Thoracic aorta (tissue), 2 donors: ENCODE measurements around the gene TIMM10. TPM values are rescaled to one million over a fixed set of nuclear protein-coding genes. Genes with fewer than 3 reads are reported as not detected.

Experiments used
- ATAC-seq: fragments of 150-250 bp; one replicate; pipeline ENCODE4 v1.8.0; 2017; ENCODE audit warnings: low read depth; ENCODE audit not compliant: insufficient number of reproducible peaks, low FRiP score
- DNase-seq: peaks from one replicate; pipeline ENCODE4 v3.0.0-alpha.2; 2020; ENCODE audit warnings: low spot score
- H3K27ac ChIP-seq, 2 donors: fragments of 200-600 bp; sonication (generic); 1 replicate in 1 of 2; 2 replicates in 1 of 2; pipeline ENCODE4 v1.5.1; 2016; ENCODE audit warnings: mild to moderate bottlenecking in 2 of 2, moderate library complexity in 2 of 2
- H3K27me3 ChIP-seq: fragments of 200-600 bp; sonication (generic); replicated peaks from 2 replicates; pipeline ENCODE4 v1.6.0; 2016; ENCODE audit warnings: mild to moderate bottlenecking; ENCODE audit not compliant: insufficient read depth
- H3K36me3 ChIP-seq: fragments of 200-600 bp; sonication (generic); one replicate; pipeline ENCODE4 v1.5.1; 2016
- H3K4me1 ChIP-seq, 2 donors: fragments of 200-600 bp; sonication (generic); 1 replicate in 1 of 2; 2 replicates in 1 of 2; pipeline versions ENCODE4 v1.5.1 to v1.6.0; 2016; ENCODE audit warnings: low read depth in 2 of 2, mild to moderate bottlenecking in 1 of 2; ENCODE audit not compliant: control insufficient read depth in 1 of 2
- H3K4me3 ChIP-seq: fragments of 200-600 bp; sonication (generic); 2 replicates; pipeline ENCODE4 v1.5.1; 2016; ENCODE audit warnings: mild to moderate bottlenecking
- H3K9me3 ChIP-seq: fragments of 200-600 bp; sonication (generic); 2 replicates; pipeline ENCODE4 v1.5.1; 2016
- total RNA-seq, 2 donors: library from RNA; depleted of rRNA; stranded (reverse); fragments of >200 nt; gene quantifications; one replicate each; pipeline versions ENCODE4 v1.1.0 to v1.2.3, GENCODE V29; 2016
- TF ChIP-seq, protein P1 (sequence below): fragments of 200-600 bp; sonication (generic); IDR thresholded peaks from one replicate; pipeline ENCODE4 v1.5.1; 2019; ENCODE audit warnings: antibody characterized with exemption

The TIMM10 gene
- total RNA-seq, 2 donors from 2014 or later = 19.5 to 33.5 TPM

- DNase-seq = peak; percentile 19
- Histone ChIP-seq H3K36me3 (no peaks in the 10 kb centered on the region), H3K27me3 (no peaks in the 10 kb centered on the region), H3K4me1 (peaks cover 8 to 20% of the 10 kb centered on the region in 2 donors), H3K27ac (peak within 1 kb of the TSS; percentile 71 to 81), H3K4me3 (peak within 1 kb of the TSS; percentile 86), H3K9me3 (no peaks in the 10 kb centered on the region)
- TF ChIP-seq, protein P1, sequence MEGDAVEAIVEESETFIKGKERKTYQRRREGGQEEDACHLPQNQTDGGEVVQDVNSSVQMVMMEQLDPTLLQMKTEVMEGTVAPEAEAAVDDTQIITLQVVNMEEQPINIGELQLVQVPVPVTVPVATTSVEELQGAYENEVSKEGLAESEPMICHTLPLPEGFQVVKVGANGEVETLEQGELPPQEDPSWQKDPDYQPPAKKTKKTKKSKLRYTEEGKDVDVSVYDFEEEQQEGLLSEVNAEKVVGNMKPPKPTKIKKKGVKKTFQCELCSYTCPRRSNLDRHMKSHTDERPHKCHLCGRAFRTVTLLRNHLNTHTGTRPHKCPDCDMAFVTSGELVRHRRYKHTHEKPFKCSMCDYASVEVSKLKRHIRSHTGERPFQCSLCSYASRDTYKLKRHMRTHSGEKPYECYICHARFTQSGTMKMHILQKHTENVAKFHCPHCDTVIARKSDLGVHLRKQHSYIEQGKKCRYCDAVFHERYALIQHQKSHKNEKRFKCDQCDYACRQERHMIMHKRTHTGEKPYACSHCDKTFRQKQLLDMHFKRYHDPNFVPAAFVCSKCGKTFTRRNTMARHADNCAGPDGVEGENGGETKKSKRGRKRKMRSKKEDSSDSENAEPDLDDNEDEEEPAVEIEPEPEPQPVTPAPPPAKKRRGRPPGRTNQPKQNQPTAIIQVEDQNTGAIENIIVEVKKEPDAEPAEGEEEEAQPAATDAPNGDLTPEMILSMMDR = no peak
- ATAC-seq = peak; percentile 40
These were observed 37.2 kb upstream of the TIMM10 start, which contains the start of gene UBE2L6 for GRCh38 chr11:57567515-57568329. Gene UBE2L6 (minus strand): TSS chr11:57567672. CDS start chr11:57567611, 61 bp downstream.

DNA sequence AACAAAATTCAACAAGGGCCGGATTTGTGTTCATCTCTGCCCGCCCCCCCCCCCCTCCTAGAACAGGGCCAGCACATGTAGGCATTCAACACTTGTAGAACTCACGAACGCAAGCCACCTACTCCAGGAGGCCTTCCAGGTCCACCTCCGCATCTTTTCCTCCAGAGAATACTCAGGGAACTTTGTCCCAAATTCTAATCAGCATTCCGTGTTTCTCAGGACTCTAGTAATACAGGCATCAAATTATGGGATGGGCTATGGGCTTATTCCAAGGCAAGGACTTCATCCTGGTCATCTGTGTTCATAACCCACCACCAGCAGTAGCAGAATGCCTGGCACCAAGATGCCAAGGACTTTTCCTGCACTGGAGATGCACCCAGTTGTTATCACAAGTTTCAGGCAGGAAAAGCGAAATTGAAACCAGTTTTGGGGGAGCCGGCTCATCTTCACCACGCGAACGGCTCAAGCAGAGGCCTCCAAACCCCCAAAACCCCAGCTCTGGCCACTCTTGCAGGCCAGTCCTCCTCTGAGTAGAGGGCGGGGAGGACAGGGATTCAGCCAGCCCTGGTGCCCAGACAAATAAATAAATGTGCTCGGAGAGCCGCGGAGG lies 36.5 kb upstream of the TIMM10 start:
- no peak for ATAC-seq
- Histone ChIP-seq H3K27ac (peak overlapping the region; percentile 40 to 81), H3K36me3 (no peaks in the 10 kb centered on the region), H3K27me3 (no peaks in the 10 kb centered on the region), H3K9me3 (no peaks in the 10 kb centered on the region), H3K4me1 (peaks cover 8 to 20% of the 10 kb centered on the region in 2 donors), H3K4me3 (peak overlapping the region; percentile 86)
- DNase-seq = no peak
- TF ChIP-seq, protein P1 = no peak

GRCh38 chr11:57566005-57566904 lies 35.7 kb upstream of the TIMM10 start:
- peaks cover 8 to 20% of the 10 kb centered on the region in 2 donors for H3K4me1 ChIP-seq
- peak overlapping the region; percentile 69 to 81 for H3K27ac ChIP-seq
- no peaks in the 10 kb centered on the region for H3K9me3 ChIP-seq
- TF ChIP-seq, protein P1 = no peak
- DNase-seq (no peak), ATAC-seq (no peak)
- no peaks in the 10 kb centered on the region for H3K27me3 ChIP-seq
- H3K36me3 ChIP-seq = no peaks in the 10 kb centered on the region
- H3K4me3 ChIP-seq = peak overlapping the region; percentile 86

- Histone ChIP-seq H3K27me3 (no peaks in the 10 kb centered on the region), H3K36me3 (peaks cover 15% of the 10 kb centered on the region), H3K9me3 (no peaks in the 10 kb centered on the region), H3K27ac (no peak overlapping the region), H3K4me3 (no peak overlapping the region), H3K4me1 (peaks cover 4 to 15% of the 10 kb centered on the region in 2 donors)
- no peak for ATAC-seq
- TF ChIP-seq, protein P1 = no peak
- DNase-seq = no peak
These were observed 32.0 kb upstream of the TIMM10 start for GRCh38 chr11:57562596-57562995.
